WTC11 (cell line): Measurements from ENCODE around the gene NINJ2. TPM values are rescaled to one million over a fixed set of nuclear protein-coding genes. Genes with fewer than 3 reads are reported as not detected.

Source experiments
- ATAC-seq: fragments of 200-7000 bp; cut with Tn5 transposase; 2 replicates; pipeline ENCODE4 v1.10.0; 2021; ENCODE audit warnings: mild to moderate bottlenecking, moderate library complexity
- CTCF ChIA-PET: fragments of 300-600 bp; sonication (Branson Sonifier 250); formaldehyde crosslinking; loops from one replicate; lab custom pipeline; 2021; ENCODE audit warnings: antibody characterized with exemption; lab: Charles Lee
- POLR2A ChIA-PET: fragments of 350-600 bp; sonication (Branson Sonifier 250); formaldehyde crosslinking; loops from one replicate; lab custom pipeline; 2021; ENCODE audit warnings: antibody characterized with exemption; lab: Charles Lee
- DNase-seq: peaks from one replicate; pipeline ENCODE4 v3.0.0; 2021; ENCODE audit warnings: low spot score
- H3K27ac Mint-ChIP-seq: 2 replicates; pipeline ENCODE4 v1.8.0; 2021; ENCODE audit warnings: mixed read lengths
- H3K27me3 Mint-ChIP-seq: 2 replicates; pipeline ENCODE4 v1.8.0; 2021; ENCODE audit warnings: low read depth, mild to moderate bottlenecking, moderate library complexity, mixed read lengths
- H3K36me3 Mint-ChIP-seq: 2 replicates; pipeline ENCODE4 v1.8.0; 2021; ENCODE audit warnings: mixed read lengths
- H3K4me1 Mint-ChIP-seq: 2 replicates; pipeline ENCODE4 v1.8.0; 2022; ENCODE audit warnings: mixed read lengths
- H3K4me3 Mint-ChIP-seq: 2 replicates; pipeline ENCODE4 v1.8.0; 2021; ENCODE audit warnings: mild to moderate bottlenecking, moderate library complexity, mixed read lengths
- H3K9me3 Mint-ChIP-seq: 2 replicates; pipeline ENCODE4 v1.8.0; 2021; ENCODE audit warnings: mixed read lengths
- CBFB ChIP-seq: sonication (generic); formaldehyde crosslinking; IDR thresholded peaks from 2 replicates; pipeline ENCODE4 v1.8.1; 2022; ENCODE audit warnings: mild to moderate bottlenecking, low read depth, missing genetic modification reagents
- ELF4 ChIP-seq: sonication (generic); formaldehyde crosslinking; IDR thresholded peaks from 2 replicates; pipeline ENCODE4 v1.8.1; 2022; ENCODE audit warnings: low read depth, mild to moderate bottlenecking, moderate library complexity, missing genetic modification reagents
- FOXJ3 ChIP-seq: sonication (generic); formaldehyde crosslinking; IDR thresholded peaks from 2 replicates; pipeline ENCODE4 v1.9.0; 2021; ENCODE audit warnings: missing genetic modification reagents, mild to moderate bottlenecking, borderline replicate concordance
- FOXK1 ChIP-seq: sonication (generic); formaldehyde crosslinking; IDR thresholded peaks from 2 replicates; pipeline ENCODE4 v1.8.0; 2022; ENCODE audit warnings: mild to moderate bottlenecking, moderate library complexity, missing genetic modification reagents
- GRHL2 ChIP-seq: fragments of 250-450 bp; sonication (Bioruptor Pico); IDR thresholded peaks from 2 replicates; pipeline ENCODE4 v1.8.0; 2022; ENCODE audit warnings: mild to moderate bottlenecking, moderate library complexity; ENCODE audit not compliant: insufficient replicate concordance, severe bottlenecking
- GTF2I ChIP-seq: fragments of 250-450 bp; sonication (Bioruptor Pico); conservative IDR thresholded peaks from 2 replicates; pipeline ENCODE4 v1.4.0; 2021; ENCODE audit warnings: mild to moderate bottlenecking
- IRF2 ChIP-seq: sonication (generic); formaldehyde crosslinking; IDR thresholded peaks from 2 replicates; pipeline ENCODE4 v1.8.0; 2022; ENCODE audit warnings: low read depth, missing genetic modification reagents, borderline replicate concordance
- JAZF1 ChIP-seq: fragments of 250-450 bp; sonication (Bioruptor Pico); IDR thresholded peaks from 2 replicates; pipeline ENCODE4 v1.9.0; 2021; ENCODE audit warnings: moderate library complexity, mild to moderate bottlenecking, inconsistent platforms
- JUN ChIP-seq: sonication (generic); formaldehyde crosslinking; IDR thresholded peaks from 2 replicates; pipeline ENCODE4 v1.8.0; 2023; ENCODE audit warnings: mild to moderate bottlenecking, missing genetic modification reagents
- MXD4 ChIP-seq: fragments of 250-450 bp; sonication (Bioruptor Pico); IDR thresholded peaks from 2 replicates; pipeline ENCODE4 v1.8.0; 2021; ENCODE audit warnings: mild to moderate bottlenecking, moderate library complexity, borderline replicate concordance
- MYBL2 ChIP-seq: sonication (generic); formaldehyde crosslinking; IDR thresholded peaks from 2 replicates; pipeline ENCODE4 v1.8.1; 2023; ENCODE audit warnings: mild to moderate bottlenecking, moderate library complexity, missing genetic modification reagents
- NFE2L1 ChIP-seq: sonication (generic); formaldehyde crosslinking; IDR thresholded peaks from 2 replicates; pipeline ENCODE4 v1.8.1; 2023; ENCODE audit warnings: missing genetic modification reagents
- SMAD3 ChIP-seq: sonication (generic); formaldehyde crosslinking; IDR thresholded peaks from 2 replicates; pipeline ENCODE4 v1.8.0; 2022; ENCODE audit warnings: missing genetic modification reagents, mild to moderate bottlenecking, borderline replicate concordance
- TEAD4 ChIP-seq: sonication (generic); formaldehyde crosslinking; IDR thresholded peaks from 2 replicates; pipeline ENCODE4 v1.8.0; 2022; ENCODE audit warnings: mild to moderate bottlenecking, missing genetic modification reagents
- ZBTB21 ChIP-seq: sonication (generic); formaldehyde crosslinking; IDR thresholded peaks from 2 replicates; pipeline ENCODE4 v1.8.1; 2023; ENCODE audit warnings: mild to moderate bottlenecking, missing genetic modification reagents, borderline replicate concordance
- ZNF219 ChIP-seq: sonication (generic); formaldehyde crosslinking; IDR thresholded peaks from 2 replicates; pipeline ENCODE4 v1.8.0; 2023; ENCODE audit warnings: missing genetic modification reagents, mild to moderate bottlenecking, borderline replicate concordance
- ZNF263 ChIP-seq: sonication (generic); formaldehyde crosslinking; IDR thresholded peaks from 2 replicates; pipeline ENCODE4 v1.8.1; 2022; ENCODE audit warnings: low read depth, mild to moderate bottlenecking, moderate library complexity, missing genetic modification reagents
- total RNA-seq: library from RNA; stranded (reverse); gene quantifications from 3 replicates; pipeline ENCODE4 v1.2.3, GENCODE V29; 2021
- TF ChIP-seq, protein P1 (sequence below): sonication (generic); formaldehyde crosslinking; IDR thresholded peaks from 2 replicates; pipeline ENCODE4 v1.8.1; 2022; ENCODE audit warnings: mild to moderate bottlenecking, missing genetic modification reagents, moderate library complexity, borderline replicate concordance
- TF ChIP-seq, protein P2 (sequence below): sonication (generic); formaldehyde crosslinking; IDR thresholded peaks from 2 replicates; pipeline ENCODE4 v1.8.0; 2023; ENCODE audit warnings: missing genetic modification reagents
- TF ChIP-seq, protein P3 (sequence below): sonication (generic); formaldehyde crosslinking; IDR thresholded peaks from 2 replicates; pipeline ENCODE4 v1.8.1; 2023; ENCODE audit warnings: mild to moderate bottlenecking, missing genetic modification reagents
- TF ChIP-seq, protein P4 (sequence below): sonication (generic); formaldehyde crosslinking; IDR thresholded peaks from 2 replicates; pipeline ENCODE4 v1.8.1; 2022; ENCODE audit warnings: mild to moderate bottlenecking, moderate library complexity, missing genetic modification reagents
- TF ChIP-seq, protein P5 (sequence below): sonication (generic); formaldehyde crosslinking; IDR thresholded peaks from 2 replicates; pipeline ENCODE4 v1.8.0; 2022; ENCODE audit warnings: missing genetic modification reagents

Gene NINJ2
- total RNA-seq, 1 experiment from 2014 or later = 0.42 TPM

DNA sequence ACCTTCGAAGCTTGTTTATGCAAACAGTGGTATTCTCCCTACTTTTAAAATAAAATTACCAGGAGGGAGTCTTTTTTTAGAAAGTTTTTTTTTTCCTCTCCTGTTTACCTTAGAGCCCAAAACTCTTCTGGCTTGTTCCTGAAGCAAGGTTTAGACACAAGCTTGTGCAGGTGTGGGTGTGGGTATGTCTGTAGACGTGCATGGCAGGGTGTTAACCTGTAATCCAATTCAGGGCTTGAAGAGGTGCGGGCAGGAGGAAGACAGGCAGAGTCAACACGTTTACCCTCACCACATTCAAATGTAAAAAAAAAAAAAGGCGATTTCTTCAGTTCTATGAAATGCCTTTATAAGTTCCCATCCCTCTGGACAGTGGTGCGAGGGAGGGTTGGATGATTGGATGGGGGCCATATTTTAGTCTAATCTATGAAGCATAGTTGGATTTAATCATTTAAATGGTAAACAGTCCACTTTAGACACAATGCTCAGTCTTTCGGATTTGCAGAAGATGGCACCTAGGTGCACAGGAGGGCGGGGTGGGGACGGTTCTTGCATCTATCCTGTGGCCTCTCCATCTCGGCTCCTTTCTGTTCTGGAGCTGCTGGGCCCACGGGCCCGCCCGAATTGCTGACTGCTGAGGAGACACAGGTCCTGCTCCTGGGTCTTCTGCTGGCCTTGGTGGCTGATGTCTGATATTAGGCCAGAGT is 982 bp upstream of the NINJ2 start (continued):
- TF ChIP-seq, protein P1, sequence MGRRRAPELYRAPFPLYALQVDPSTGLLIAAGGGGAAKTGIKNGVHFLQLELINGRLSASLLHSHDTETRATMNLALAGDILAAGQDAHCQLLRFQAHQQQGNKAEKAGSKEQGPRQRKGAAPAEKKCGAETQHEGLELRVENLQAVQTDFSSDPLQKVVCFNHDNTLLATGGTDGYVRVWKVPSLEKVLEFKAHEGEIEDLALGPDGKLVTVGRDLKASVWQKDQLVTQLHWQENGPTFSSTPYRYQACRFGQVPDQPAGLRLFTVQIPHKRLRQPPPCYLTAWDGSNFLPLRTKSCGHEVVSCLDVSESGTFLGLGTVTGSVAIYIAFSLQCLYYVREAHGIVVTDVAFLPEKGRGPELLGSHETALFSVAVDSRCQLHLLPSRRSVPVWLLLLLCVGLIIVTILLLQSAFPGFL (CRISPR knock-in tag) = no peak
- TF ChIP-seq, protein P2, sequence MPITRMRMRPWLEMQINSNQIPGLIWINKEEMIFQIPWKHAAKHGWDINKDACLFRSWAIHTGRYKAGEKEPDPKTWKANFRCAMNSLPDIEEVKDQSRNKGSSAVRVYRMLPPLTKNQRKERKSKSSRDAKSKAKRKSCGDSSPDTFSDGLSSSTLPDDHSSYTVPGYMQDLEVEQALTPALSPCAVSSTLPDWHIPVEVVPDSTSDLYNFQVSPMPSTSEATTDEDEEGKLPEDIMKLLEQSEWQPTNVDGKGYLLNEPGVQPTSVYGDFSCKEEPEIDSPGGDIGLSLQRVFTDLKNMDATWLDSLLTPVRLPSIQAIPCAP (CRISPR knock-in tag) = no peak
- TF ChIP-seq MXD4 (CRISPR knock-in tag) = no peak

DNA sequence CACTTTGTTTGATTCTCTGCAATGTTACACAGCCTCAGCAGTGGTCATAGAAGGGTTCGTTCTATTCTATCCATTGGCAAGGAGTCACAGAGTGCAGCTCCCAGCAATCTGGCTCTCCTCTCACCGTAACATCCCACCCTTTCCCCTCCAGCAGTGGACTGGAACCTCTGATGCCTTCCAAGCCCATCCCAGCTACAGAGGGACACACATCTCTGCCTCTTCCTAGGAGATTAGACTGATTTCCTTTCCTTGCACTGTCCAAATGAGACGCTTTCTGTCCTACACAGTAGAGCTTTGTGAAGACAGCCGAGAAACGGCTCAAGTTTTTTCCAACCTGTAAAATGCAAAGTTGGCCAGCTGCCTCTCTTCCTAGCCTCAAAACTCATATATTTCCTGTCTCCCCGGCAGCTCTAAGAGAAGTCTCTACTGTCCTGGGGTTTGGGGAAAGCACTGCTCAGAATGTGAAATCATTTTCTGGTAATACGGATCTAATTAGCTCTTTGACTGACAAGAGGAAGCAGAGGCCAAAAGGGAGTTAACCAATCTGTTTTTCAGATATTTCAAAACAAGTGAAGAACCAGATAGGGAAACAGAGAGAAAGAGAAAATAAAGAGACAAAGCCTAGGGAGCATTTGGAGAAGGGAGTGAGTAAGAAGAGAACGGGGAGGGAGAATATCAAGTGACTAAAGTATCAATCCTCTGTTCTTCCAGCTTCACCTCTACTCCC is 516 bp downstream of the NINJ2 start:
- Mint-ChIP-seq H3K36me3 (no peaks in the 10 kb centered on the region), H3K27me3 (no peaks in the 10 kb centered on the region), H3K9me3 (no peaks in the 10 kb centered on the region), H3K27ac (no peak overlapping the region), H3K4me1 (peaks cover 19% of the 10 kb centered on the region), H3K4me3 (no peak overlapping the region)
- no peak for TF ChIP-seq MYBL2 (CRISPR knock-in tag)
- TF ChIP-seq ZBTB21 (CRISPR knock-in tag) = no peak
- TF ChIP-seq NFE2L1 (CRISPR knock-in tag) = no peak
- TF ChIP-seq ZNF219 (CRISPR knock-in tag) = no peak
- TF ChIP-seq, protein P3, sequence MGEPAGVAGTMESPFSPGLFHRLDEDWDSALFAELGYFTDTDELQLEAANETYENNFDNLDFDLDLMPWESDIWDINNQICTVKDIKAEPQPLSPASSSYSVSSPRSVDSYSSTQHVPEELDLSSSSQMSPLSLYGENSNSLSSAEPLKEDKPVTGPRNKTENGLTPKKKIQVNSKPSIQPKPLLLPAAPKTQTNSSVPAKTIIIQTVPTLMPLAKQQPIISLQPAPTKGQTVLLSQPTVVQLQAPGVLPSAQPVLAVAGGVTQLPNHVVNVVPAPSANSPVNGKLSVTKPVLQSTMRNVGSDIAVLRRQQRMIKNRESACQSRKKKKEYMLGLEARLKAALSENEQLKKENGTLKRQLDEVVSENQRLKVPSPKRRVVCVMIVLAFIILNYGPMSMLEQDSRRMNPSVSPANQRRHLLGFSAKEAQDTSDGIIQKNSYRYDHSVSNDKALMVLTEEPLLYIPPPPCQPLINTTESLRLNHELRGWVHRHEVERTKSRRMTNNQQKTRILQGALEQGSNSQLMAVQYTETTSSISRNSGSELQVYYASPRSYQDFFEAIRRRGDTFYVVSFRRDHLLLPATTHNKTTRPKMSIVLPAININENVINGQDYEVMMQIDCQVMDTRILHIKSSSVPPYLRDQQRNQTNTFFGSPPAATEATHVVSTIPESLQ (CRISPR knock-in tag) = no peak
- no peak for TF ChIP-seq IRF2 (CRISPR knock-in tag)
- TF ChIP-seq JAZF1 (CRISPR knock-in tag) = no peak
- no peak for TF ChIP-seq FOXK1 (CRISPR knock-in tag)
- ATAC-seq (no peak), DNase-seq (no peak)
- POLR2A ChIA-PET = no interaction called here
- CTCF ChIA-PET = interaction anchor here (0.8 to 2.3 kb wide), 3 partner anchors 27 to 89 kb away, joined by 3 to 10 read pairs (median 3); partner anchors contain the start of gene WNK1

DNA sequence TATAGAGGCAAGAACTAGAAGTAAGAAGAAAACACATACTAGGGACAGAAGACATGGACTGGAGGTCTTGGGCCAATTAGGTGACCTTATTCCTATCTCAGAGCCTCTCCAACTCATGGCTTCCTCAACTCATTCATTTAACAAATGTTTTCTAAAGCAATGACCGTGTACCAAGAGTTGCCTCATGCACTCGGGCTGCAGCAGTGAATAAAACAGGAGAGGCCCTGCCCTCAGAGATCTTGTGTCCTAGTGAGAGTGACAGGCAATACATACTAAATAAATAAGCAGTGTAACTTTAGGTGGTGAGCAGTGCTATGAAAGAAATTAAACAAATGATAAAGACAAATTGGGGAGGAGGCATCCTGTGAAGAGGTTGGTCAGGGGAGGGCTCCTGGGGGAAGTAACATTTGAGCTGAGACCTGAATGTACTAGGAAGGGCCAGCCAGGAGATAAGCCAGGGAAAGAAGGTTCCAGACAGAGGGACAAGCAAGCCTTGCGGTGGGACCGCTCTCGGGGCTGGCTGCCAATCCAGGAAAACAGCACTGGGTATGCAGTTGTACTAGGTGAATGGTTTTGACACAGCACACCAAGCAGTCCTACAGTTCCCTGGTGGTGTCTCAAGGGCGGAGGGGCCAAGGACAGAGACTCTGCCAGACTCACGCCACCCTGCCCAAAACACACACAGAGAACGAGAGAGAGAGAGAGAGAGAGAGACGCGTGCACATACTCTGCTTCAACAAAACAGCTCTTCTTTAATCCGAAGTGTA is 1.3 kb downstream of the NINJ2 start:
- ChIA-PET POLR2A (no interaction called here), CTCF (interaction anchor here (0.8 to 2.3 kb wide), 2 partner anchors 27 to 90 kb away, joined by 3 to 10 read pairs; partner anchors contain the start of gene WNK1)
- ATAC-seq (no peak), DNase-seq (no peak)
- H3K36me3 Mint-ChIP-seq = no peaks in the 10 kb centered on the region
- H3K27me3 Mint-ChIP-seq = no peaks in the 10 kb centered on the region
- TF ChIP-seq JUN (CRISPR knock-in tag) = no peak
- TF ChIP-seq ZNF263 = no peak
- no peak for TF ChIP-seq ELF4 (CRISPR knock-in tag)
- no peak for TF ChIP-seq GTF2I (CRISPR knock-in tag)
- no peak for TF ChIP-seq TEAD4 (CRISPR knock-in tag)
- TF ChIP-seq GRHL2 (CRISPR knock-in tag) = no peak
- TF ChIP-seq CBFB (CRISPR knock-in tag) = no peak
- no peak for TF ChIP-seq FOXJ3 (CRISPR knock-in tag)
- TF ChIP-seq, protein P4, sequence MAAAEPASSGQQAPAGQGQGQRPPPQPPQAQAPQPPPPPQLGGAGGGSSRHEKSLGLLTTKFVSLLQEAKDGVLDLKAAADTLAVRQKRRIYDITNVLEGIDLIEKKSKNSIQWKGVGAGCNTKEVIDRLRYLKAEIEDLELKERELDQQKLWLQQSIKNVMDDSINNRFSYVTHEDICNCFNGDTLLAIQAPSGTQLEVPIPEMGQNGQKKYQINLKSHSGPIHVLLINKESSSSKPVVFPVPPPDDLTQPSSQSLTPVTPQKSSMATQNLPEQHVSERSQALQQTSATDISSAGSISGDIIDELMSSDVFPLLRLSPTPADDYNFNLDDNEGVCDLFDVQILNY = no peak
- no peak for TF ChIP-seq SMAD3 (CRISPR knock-in tag)
- TF ChIP-seq, protein P5, sequence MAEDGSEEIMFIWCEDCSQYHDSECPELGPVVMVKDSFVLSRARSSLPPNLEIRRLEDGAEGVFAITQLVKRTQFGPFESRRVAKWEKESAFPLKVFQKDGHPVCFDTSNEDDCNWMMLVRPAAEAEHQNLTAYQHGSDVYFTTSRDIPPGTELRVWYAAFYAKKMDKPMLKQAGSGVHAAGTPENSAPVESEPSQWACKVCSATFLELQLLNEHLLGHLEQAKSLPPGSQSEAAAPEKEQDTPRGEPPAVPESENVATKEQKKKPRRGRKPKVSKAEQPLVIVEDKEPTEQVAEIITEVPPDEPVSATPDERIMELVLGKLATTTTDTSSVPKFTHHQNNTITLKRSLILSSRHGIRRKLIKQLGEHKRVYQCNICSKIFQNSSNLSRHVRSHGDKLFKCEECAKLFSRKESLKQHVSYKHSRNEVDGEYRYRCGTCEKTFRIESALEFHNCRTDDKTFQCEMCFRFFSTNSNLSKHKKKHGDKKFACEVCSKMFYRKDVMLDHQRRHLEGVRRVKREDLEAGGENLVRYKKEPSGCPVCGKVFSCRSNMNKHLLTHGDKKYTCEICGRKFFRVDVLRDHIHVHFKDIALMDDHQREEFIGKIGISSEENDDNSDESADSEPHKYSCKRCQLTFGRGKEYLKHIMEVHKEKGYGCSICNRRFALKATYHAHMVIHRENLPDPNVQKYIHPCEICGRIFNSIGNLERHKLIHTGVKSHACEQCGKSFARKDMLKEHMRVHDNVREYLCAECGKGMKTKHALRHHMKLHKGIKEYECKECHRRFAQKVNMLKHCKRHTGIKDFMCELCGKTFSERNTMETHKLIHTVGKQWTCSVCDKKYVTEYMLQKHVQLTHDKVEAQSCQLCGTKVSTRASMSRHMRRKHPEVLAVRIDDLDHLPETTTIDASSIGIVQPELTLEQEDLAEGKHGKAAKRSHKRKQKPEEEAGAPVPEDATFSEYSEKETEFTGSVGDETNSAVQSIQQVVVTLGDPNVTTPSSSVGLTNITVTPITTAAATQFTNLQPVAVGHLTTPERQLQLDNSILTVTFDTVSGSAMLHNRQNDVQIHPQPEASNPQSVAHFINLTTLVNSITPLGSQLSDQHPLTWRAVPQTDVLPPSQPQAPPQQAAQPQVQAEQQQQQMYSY = no peak
- no peak overlapping the region for H3K27ac Mint-ChIP-seq
- H3K4me3 Mint-ChIP-seq = no peak overlapping the region
- peaks cover 11% of the 10 kb centered on the region for H3K4me1 Mint-ChIP-seq
- no peaks in the 10 kb centered on the region for H3K9me3 Mint-ChIP-seq
